GM18526 (cell line): ENCODE data around the gene TFCP2L1.

ENCODE experiments used
- POLR2A ChIP-seq: IDR thresholded peaks from 3 replicates; pipeline ENCODE4 v1.6.1; 2011; ENCODE audit not compliant: insufficient read length; ENCODE audit errors: extremely low read depth

TFCP2L1 gene

GRCh38 chr2:121218386-121218938, 66.5 kb downstream of the TFCP2L1 start:
- TF ChIP-seq POLR2A, result no peak

DNA sequence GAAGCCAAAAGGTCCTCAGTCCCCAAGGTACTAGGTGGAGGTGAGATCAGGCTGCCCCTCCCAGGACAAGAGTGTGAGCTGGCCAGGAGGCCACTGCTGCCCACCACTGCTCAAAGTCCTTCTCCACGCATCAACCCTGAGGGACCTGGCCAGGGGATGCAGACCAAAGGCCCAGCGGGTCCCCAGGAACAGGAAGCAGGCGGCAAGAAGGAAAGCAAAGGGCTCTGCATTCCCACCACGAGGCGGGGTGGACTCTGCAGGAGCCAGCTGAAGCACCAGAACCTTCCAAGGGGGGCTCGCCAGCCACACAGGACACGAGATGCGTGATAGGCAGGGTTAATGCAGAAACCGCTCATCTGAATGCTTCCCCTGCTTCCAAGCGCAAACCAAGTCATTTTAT, 67.4 kb downstream of the TFCP2L1 start:
- TF ChIP-seq POLR2A, result no peak

DNA sequence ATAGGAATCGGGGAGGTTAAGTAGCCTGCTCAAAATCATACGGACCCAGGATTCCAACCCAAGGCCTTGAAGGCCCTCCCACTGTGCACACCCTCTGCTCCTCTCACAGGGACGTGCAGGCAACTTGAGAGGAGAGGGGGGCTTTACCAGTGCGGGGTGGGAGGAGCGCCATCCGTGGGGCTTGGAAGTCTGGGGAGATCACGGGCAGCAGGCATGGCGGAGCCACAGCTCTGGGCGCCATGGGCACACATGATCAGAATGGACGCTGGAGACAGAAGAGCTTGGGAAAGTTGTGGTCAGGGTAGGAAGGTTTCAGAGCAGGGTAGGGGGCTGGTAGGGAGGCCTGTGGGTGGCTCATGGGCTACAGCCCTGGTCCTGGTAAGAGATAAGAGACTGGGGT, 70.7 kb downstream of the TFCP2L1 start:
- TF ChIP-seq POLR2A, result no peak

GRCh38 chr2:121213386-121213785, 71.6 kb downstream of the TFCP2L1 start:
- TF ChIP-seq POLR2A, result no peak

DNA sequence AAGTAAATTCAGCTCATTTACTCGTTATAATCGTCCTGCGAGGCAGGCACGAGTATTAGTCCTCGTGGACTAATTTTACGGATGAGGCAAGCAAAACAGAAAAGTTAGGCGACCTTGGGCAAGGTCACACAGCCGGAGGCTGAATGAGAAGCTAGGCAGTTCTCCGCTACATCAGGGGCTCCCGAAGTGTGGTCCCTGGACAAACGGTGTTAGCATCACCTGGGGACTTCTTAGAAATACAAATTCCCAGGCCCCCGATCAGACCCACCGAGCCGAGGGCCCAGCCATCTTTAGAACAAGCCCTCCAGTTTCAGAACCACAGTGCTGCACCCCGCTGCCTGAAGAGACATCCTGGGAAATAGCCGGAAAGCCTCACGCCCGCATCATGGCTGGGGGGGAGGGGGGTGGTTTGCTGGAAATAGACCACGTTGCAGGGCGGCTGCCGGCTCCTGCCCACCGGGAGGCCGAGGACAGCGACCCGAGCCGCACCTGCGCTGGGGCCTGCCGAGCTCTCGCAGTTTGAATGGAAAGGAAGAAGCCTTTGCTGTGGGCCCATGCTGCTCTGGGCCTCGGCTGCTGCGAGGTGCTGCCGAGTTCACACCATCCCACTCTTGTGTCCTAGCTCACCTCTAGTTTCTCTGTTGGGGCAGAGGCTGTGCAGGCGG, 72.2 kb downstream of the TFCP2L1 start:
- no peak for TF ChIP-seq POLR2A

- no peak for TF ChIP-seq POLR2A
These were observed 73.3 kb downstream of the TFCP2L1 start for GRCh38 chr2:121211689-121212151.

- no peak for TF ChIP-seq POLR2A
These were observed 73.8 kb downstream of the TFCP2L1 start for GRCh38 chr2:121211251-121211650.

- TF ChIP-seq POLR2A, result no peak
These were observed 74.3 kb downstream of the TFCP2L1 start for GRCh38 chr2:121210691-121211090.

GRCh38 chr2:121209014-121209610, 75.9 kb downstream of the TFCP2L1 start:
- no peak for TF ChIP-seq POLR2A

GRCh38 chr2:121207494-121207893, 77.5 kb downstream of the TFCP2L1 start:
- TF ChIP-seq POLR2A, result no peak

GRCh38 chr2:121205321-121205942, 79.6 kb downstream of the TFCP2L1 start:
- no peak for TF ChIP-seq POLR2A

DNA sequence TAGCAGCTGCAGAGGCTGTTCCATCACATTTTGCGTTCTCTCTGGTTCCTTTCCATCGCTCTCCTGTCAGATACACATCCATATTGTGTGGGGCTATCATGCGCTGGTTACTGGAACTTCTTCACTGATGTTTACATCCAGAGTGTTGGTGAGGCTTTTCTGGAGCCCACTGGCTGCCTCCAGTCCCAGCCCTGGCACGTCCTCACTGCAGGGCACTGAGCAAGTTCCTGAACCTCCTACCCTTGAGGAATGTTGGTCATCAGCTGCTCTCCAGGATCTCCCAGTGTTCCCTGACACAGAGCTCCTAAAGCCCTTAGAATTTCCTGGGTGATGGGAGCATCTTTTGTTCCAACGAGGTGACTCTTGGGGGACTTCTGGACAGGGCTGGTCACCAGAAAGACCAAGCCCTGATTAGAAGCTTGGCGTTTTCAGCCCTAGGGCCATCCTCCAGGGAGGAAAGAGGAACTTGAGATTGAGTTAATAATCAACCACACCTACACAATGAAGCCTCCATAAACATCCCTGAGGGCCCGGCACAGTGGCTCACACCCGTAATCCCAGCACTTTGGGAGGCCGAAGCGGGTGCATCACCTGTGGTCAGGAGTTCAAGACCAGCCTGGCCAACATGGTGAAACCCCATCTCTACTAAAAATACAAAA, 81.3 kb downstream of the TFCP2L1 start:
- TF ChIP-seq POLR2A, result no peak

DNA sequence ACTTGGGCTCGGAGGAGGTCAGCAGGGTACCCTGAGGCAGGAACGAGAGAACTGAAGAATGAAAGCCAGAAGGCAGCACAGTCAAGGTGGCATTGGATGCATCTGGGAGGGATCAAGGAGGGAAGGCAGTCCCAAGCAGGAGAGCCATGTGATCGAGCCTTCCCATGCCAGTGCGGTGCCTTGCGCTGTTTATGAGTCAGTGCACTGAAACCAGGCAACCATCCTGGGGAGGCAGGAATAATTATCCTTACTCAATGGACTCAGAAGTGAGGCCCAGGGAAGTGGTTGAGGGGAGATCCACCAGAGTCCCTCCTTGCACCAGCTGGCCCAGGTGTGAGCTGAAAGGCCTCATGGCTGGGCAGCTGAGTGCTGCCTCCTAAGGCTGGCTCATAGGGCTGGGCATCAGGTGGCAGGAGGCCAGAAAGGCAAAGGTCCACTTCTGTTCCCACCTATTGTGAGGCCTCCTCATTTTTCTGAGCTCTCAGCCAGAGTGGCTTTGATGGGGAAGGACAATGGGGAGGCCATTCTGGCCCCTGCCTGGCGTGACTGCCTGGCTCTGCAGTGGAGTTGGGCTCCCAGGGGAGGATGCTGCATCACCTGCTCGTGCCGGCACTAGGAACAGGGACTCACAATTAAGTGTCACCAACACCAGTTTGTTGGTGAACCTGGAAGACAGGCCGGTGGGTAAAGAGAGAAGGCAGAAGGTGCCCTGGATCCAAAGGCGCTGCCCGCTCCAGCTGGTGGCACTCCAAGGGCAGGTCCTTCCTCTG, 82.3 kb downstream of the TFCP2L1 start:
- TF ChIP-seq POLR2A, result no peak

DNA sequence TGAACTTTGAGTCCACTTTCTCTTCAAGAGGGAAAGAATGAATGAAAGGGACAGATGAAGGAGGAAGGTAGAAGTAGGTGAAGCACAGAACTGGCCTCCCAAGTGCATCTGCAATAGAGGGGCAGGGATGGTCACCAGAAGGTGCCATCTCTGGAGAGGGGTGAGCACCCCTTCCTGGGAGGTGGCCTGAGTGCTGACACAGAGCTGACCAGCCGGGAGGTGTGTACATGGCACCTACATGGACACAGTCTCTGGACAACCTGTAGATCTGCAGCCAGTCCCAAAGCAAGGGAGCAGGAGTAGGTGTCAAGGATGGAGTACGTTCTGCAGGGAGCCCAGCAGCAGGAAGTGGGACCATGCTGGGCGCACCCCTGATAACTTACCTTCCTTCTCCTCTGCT, 83.2 kb downstream of the TFCP2L1 start:
- TF ChIP-seq POLR2A, result no peak
